GM12801 (cell line): ENCODE measurements around the gene MRPS15.

Source experiments
- CTCF ChIP-seq: IDR thresholded peaks from one replicate; pipeline ENCODE4 v1.5.1; 2011; ENCODE audit warnings: control low read depth; ENCODE audit not compliant: insufficient read length; ENCODE audit errors: extremely low read depth

MRPS15 gene

DNA sequence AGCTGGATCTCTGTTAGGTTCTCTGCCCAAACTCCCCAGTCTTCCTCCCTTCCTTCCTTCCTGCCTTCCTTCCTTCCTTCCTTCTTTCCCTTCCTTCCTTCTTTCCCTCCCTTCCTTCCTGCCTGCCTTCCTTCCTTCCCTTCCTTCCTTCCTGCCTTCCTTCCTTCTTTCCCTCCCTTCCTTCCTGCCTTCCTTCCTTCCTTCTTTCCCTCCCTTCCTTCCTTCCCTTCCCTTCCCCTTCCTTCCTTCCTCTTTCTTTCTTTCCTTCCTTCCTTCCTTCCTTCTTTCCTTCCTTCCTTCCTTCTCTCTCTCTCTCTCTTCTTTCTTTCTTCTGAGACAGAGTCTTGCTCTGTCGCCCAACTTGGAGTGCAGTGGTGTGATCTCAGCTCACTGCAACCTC lies 57.7 kb downstream of the MRPS15 start:
- TF ChIP-seq CTCF = no peak
